ENCODE results near the gene MAN1C1. TPM values are rescaled to one million over a fixed set of nuclear protein-coding genes. Genes with fewer than 3 reads are reported as not detected.

Gene MAN1C1
- total RNA-seq, 1 donor from 2014 or later: 29.1 TPM

GRCh38 chr1:25577134-25577920 lies 39.3 kb upstream of the MAN1C1 start:
- DNase-seq (ENCODE audit: low spot score): no peak
- H3K9me3 Mint-ChIP-seq (ENCODE audit: unreplicated experiment): no peaks in the 10 kb centered on the region
- H3K36me3 Mint-ChIP-seq (ENCODE audit: low read depth, unreplicated experiment): no peaks in the 10 kb centered on the region
- no peak overlapping the region for H3K27ac Mint-ChIP-seq (ENCODE audit: unreplicated experiment)
- H3K4me3 Mint-ChIP-seq (ENCODE audit: unreplicated experiment): no peak overlapping the region
- peaks cover 4% of the 10 kb centered on the region for H3K27me3 Mint-ChIP-seq (ENCODE audit: unreplicated experiment)
- no peak for TF ChIP-seq CTCF (IDR thresholded peaks at IDR 0.05; ENCODE audit: unreplicated experiment)
- H3K4me1 Mint-ChIP-seq (ENCODE audit: unreplicated experiment): peaks cover 5% of the 10 kb centered on the region

- no peak overlapping the region for H3K4me3 Mint-ChIP-seq (ENCODE audit: unreplicated experiment)
- H3K4me1 Mint-ChIP-seq (ENCODE audit: unreplicated experiment): peaks cover 5% of the 10 kb centered on the region
- no peak overlapping the region for H3K27ac Mint-ChIP-seq (ENCODE audit: unreplicated experiment)
- H3K36me3 Mint-ChIP-seq (ENCODE audit: low read depth, unreplicated experiment): peaks cover 8% of the 10 kb centered on the region
- no peak for DNase-seq (ENCODE audit: low spot score)
- H3K9me3 Mint-ChIP-seq (ENCODE audit: unreplicated experiment): no peaks in the 10 kb centered on the region
- H3K27me3 Mint-ChIP-seq (ENCODE audit: unreplicated experiment): peaks cover 4% of the 10 kb centered on the region
- TF ChIP-seq CTCF (IDR thresholded peaks at IDR 0.05; ENCODE audit: unreplicated experiment): no peak
Observed at GRCh38 chr1:25579292-25580252, 37.0 kb upstream of the MAN1C1 start.

- Mint-ChIP-seq H3K4me1 (ENCODE audit: unreplicated experiment) (peaks cover 5% of the 10 kb centered on the region), H3K36me3 (ENCODE audit: low read depth, unreplicated experiment) (peaks cover 8% of the 10 kb centered on the region), H3K27ac (ENCODE audit: unreplicated experiment) (no peak overlapping the region), H3K27me3 (ENCODE audit: unreplicated experiment) (peaks cover 4% of the 10 kb centered on the region), H3K4me3 (ENCODE audit: unreplicated experiment) (no peak overlapping the region), H3K9me3 (ENCODE audit: unreplicated experiment) (no peaks in the 10 kb centered on the region)
- no peak for TF ChIP-seq CTCF (IDR thresholded peaks at IDR 0.05; ENCODE audit: unreplicated experiment)
- no peak for DNase-seq (ENCODE audit: low spot score)
Observed at GRCh38 chr1:25580927-25581326, 35.7 kb upstream of the MAN1C1 start.

- H3K27me3 Mint-ChIP-seq (ENCODE audit: unreplicated experiment): peaks cover 8% of the 10 kb centered on the region
- no peak overlapping the region for H3K27ac Mint-ChIP-seq (ENCODE audit: unreplicated experiment)
- no peak for DNase-seq (ENCODE audit: low spot score)
- H3K9me3 Mint-ChIP-seq (ENCODE audit: unreplicated experiment): no peaks in the 10 kb centered on the region
- peaks cover 5% of the 10 kb centered on the region for H3K4me1 Mint-ChIP-seq (ENCODE audit: unreplicated experiment)
- no peak for TF ChIP-seq CTCF (IDR thresholded peaks at IDR 0.05; ENCODE audit: unreplicated experiment)
- peaks cover 8% of the 10 kb centered on the region for H3K36me3 Mint-ChIP-seq (ENCODE audit: low read depth, unreplicated experiment)
- H3K4me3 Mint-ChIP-seq (ENCODE audit: unreplicated experiment): no peak overlapping the region
Observed at GRCh38 chr1:25581764-25582163, 34.8 kb upstream of the MAN1C1 start.

Data from endothelial cell (in vitro differentiated cells).